ENCODE results near the gene FOXR1.
A peak's percentile ranks its signal among the peaks of the same experiment; 100 is the strongest.

DNA sequence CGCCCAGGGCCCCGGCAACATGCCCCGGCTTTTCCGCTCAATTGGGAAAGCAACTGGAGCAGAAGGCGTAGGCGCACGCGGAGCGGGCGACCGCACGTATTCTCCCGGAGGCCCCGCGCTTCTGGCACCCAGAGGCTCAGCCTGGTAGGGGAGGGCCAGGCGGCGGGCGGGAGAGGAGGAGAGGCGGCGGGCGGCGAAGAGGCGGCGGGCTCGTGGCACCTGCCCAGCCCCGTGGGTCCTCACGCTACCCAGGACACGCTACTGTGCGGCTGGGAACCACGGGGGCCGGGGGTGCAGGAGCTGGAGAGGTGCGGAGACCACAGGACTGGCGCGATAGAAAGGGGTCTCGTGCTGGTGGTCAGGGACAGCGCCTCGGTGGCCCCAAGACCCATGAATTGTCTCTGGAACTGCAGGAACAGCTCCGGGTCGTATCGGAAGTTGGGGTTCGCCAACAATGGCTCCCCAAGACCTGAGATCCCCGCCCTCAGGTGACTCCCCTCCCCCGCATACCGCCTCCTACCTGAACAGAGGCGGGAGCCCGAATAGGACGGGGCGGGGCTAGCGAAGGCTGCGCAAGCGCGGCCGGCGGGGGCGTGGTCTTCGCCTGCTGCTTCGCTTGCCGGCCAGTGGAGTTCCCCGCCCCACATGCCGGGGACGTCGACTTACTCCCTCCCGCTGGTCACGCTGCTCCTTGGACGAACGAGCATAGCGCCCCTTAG lies 58.9 kb downstream of the FOXR1 start, which contains the start of gene SLC37A4:
- TF ChIP-seq, protein P1, sequence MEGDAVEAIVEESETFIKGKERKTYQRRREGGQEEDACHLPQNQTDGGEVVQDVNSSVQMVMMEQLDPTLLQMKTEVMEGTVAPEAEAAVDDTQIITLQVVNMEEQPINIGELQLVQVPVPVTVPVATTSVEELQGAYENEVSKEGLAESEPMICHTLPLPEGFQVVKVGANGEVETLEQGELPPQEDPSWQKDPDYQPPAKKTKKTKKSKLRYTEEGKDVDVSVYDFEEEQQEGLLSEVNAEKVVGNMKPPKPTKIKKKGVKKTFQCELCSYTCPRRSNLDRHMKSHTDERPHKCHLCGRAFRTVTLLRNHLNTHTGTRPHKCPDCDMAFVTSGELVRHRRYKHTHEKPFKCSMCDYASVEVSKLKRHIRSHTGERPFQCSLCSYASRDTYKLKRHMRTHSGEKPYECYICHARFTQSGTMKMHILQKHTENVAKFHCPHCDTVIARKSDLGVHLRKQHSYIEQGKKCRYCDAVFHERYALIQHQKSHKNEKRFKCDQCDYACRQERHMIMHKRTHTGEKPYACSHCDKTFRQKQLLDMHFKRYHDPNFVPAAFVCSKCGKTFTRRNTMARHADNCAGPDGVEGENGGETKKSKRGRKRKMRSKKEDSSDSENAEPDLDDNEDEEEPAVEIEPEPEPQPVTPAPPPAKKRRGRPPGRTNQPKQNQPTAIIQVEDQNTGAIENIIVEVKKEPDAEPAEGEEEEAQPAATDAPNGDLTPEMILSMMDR (IDR thresholded peaks at IDR 0.05), result peak in 3 of 5 experiments; percentile 93
- TF ChIP-seq EP300 (IDR thresholded peaks at IDR 0.05), result peak; percentile 87 to 90
- TF ChIP-seq POLR2A (IDR thresholded peaks at IDR 0.05), result peak in 1 of 2 donors; percentile 40
